ENCODE results near the gene CTDP1. TPM values are rescaled to one million over a fixed set of nuclear protein-coding genes. Genes with fewer than 3 reads are reported as not detected.

The CTDP1 gene
- total RNA-seq, 2 experiments from 2014 or later = 11.9 to 15.4 TPM

GRCh38 chr18:79797518-79798345, 118.1 kb downstream of the CTDP1 start, which contains the start of gene KCNG2:
KCNG2 (plus strand) TSS chr18:79797938; CDS start chr18:79863668, 65,730 bp downstream.
- H2AFZ ChIP-seq (ENCODE audit: low read length) = no peak within 1 kb of the TSS
- no peaks in the 10 kb centered on the region for H3K9me2 ChIP-seq (ENCODE audit: insufficient read depth, low read length)
- no peak for DNase-seq (ENCODE audit: low spot score)
- no peaks in the 10 kb centered on the region for H3K9me3 ChIP-seq (ENCODE audit: low read length)
- H3K36me3 ChIP-seq (ENCODE audit: insufficient read depth, low read length) = no peaks in the 10 kb centered on the region
- ChIA-PET POLR2A (no interaction called here), CTCF (ENCODE audit: unreplicated experiment) (no interaction called here)
- H3K4me2 ChIP-seq (ENCODE audit: low read length) = no peak within 1 kb of the TSS
- no peak within 1 kb of the TSS for H3K4me3 ChIP-seq (ENCODE audit: low read depth, low read length, poor library complexity, severe bottlenecking)
- intact Hi-C loops (cut with micrococcal nuclease; ENCODE audit: unreplicated experiment) = no loop called here
- no peaks in the 10 kb centered on the region for H4K20me1 ChIP-seq (ENCODE audit: insufficient read depth, low read length)
- H3K27ac ChIP-seq (ENCODE audit: low read depth, low read length, poor library complexity, severe bottlenecking) = no peak within 1 kb of the TSS
- TF ChIP-seq CTCF (conservative IDR thresholded peaks at IDR 0.05; ENCODE audit: low read length) (no peak), EZH2phosphoT487 (IDR thresholded peaks at IDR 0.05; ENCODE audit: borderline replicate concordance, low read depth, low read length) (no peak)
- peaks cover 15% of the 10 kb centered on the region for H3K4me1 ChIP-seq (ENCODE audit: insufficient read depth, low read length, poor library complexity, severe bottlenecking)
- no TSS peak for BruUV-seq (replicated peaks)
- H3K79me2 ChIP-seq (ENCODE audit: insufficient read depth, low read depth, low read length) = no peaks in the 10 kb centered on the region

- Histone ChIP-seq H3K9me3 (ENCODE audit: low read length) (no peaks in the 10 kb centered on the region), H3K9me2 (ENCODE audit: insufficient read depth, low read length) (no peaks in the 10 kb centered on the region), H3K4me1 (ENCODE audit: insufficient read depth, low read length, poor library complexity, severe bottlenecking) (peaks cover 15% of the 10 kb centered on the region), H3K79me2 (ENCODE audit: insufficient read depth, low read depth, low read length) (no peaks in the 10 kb centered on the region), H3K4me2 (ENCODE audit: low read length) (no peak overlapping the region), H3K27ac (ENCODE audit: low read depth, low read length, poor library complexity, severe bottlenecking) (no peak overlapping the region), H3K4me3 (ENCODE audit: low read depth, low read length, poor library complexity, severe bottlenecking) (no peak overlapping the region), H3K36me3 (ENCODE audit: insufficient read depth, low read length) (no peaks in the 10 kb centered on the region), H2AFZ (ENCODE audit: low read length) (no peak overlapping the region), H4K20me1 (ENCODE audit: insufficient read depth, low read length) (no peaks in the 10 kb centered on the region)
- POLR2A ChIA-PET = no interaction called here
- TF ChIP-seq CTCF (conservative IDR thresholded peaks at IDR 0.05; ENCODE audit: low read length) (no peak), EZH2phosphoT487 (IDR thresholded peaks at IDR 0.05; ENCODE audit: borderline replicate concordance, low read depth, low read length) (no peak)
- no TSS peak for BruUV-seq (replicated peaks)
- intact Hi-C loops (cut with micrococcal nuclease; ENCODE audit: unreplicated experiment) = no loop called here
- CTCF ChIA-PET (ENCODE audit: unreplicated experiment) = interaction anchor here (0.6 kb wide), 1 partner anchor 28 kb away, joined by 3 read pairs; no protein-coding TSS in a partner anchor
- DNase-seq (ENCODE audit: low spot score) = no peak
These were observed 118.9 kb downstream of the CTDP1 start for GRCh38 chr18:79798346-79798998.
